PC-3 (cell line): Measurements from ENCODE around the gene BCAP29. TPM values are rescaled to one million over a fixed set of nuclear protein-coding genes. Genes with fewer than 3 reads are reported as not detected.

Source experiments
- ATAC-seq: fragments of 200-7000 bp; cut with Tn5 transposase; 2 replicates; pipeline ENCODE4 v1.9.1; 2020; ENCODE audit warnings: mild to moderate bottlenecking, moderate library complexity
- Bru-seq: library from RNA; stranded (reverse); fragments of 400-500 nt; gene quantifications from one replicate; lab custom pipeline; 2021; lab: Mats Ljungman, UMichigan
- BruChase-seq, 2 experiments: library from RNA; stranded (reverse); fragments of 400-500 nt; gene quantifications; one replicate each; lab custom pipeline; 2021; lab: Mats Ljungman, UMichigan
- BruUV-seq: library from RNA; stranded (reverse); fragments of 400-500 nt; replicated peaks from 2 replicates; lab custom pipeline; 2021; lab: Mats Ljungman, UMichigan
- CTCF ChIA-PET: fragments of 300-600 bp; sonication (Branson Sonifier 250); formaldehyde crosslinking; loops from one replicate; lab custom pipeline; 2022; ENCODE audit warnings: antibody characterized with exemption; lab: Charles Lee
- POLR2A ChIA-PET: fragments of 300-600 bp; sonication (Branson Sonifier 250); formaldehyde crosslinking; loops from one replicate; lab custom pipeline; 2022; ENCODE audit warnings: antibody characterized with exemption; ENCODE audit not compliant: unreplicated experiment; lab: Charles Lee
- DNase-seq: peaks from one replicate; pipeline ENCODE4 v3.0.0-alpha.2; 2015
- H2AFZ ChIP-seq: fragments of 300-600 bp; sonication (generic); 2 replicates; pipeline ENCODE4 v1.6.0; 2016; ENCODE audit warnings: antibody characterized with exemption, low read length
- H3F3A ChIP-seq: fragments of 300-600 bp; sonication (generic); one replicate; pipeline ENCODE4 v1.6.0; 2017; ENCODE audit warnings: antibody characterized with exemption, low read length, control low read depth, mild to moderate bottlenecking; ENCODE audit not compliant: unreplicated experiment
- H3K27ac ChIP-seq: fragments of 300-600 bp; sonication (generic); 2 replicates; pipeline ENCODE4 v1.5.1; 2016; ENCODE audit warnings: mild to moderate bottlenecking, low read length
- H3K27me3 ChIP-seq: fragments of 300-600 bp; sonication (generic); 2 replicates; pipeline ENCODE4 v1.6.1; 2016; ENCODE audit warnings: low read length, mixed read lengths
- H3K36me3 ChIP-seq: fragments of 300-600 bp; sonication (generic); 2 replicates; pipeline ENCODE4 v1.6.1; 2016; ENCODE audit warnings: low read depth, mixed run types, low read length, mixed read lengths
- H3K4me1 ChIP-seq: fragments of 300-600 bp; sonication (generic); 2 replicates; pipeline ENCODE4 v1.5.1; 2016; ENCODE audit warnings: low read length; ENCODE audit not compliant: insufficient read depth
- H3K4me2 ChIP-seq: fragments of 300-600 bp; sonication (generic); 2 replicates; pipeline ENCODE4 v1.6.0; 2016; ENCODE audit warnings: low read length
- H3K4me3 ChIP-seq: fragments of 300-600 bp; sonication (generic); 2 replicates; pipeline ENCODE4 v1.5.1; 2016; ENCODE audit warnings: mild to moderate bottlenecking, low read length, mixed read lengths
- H3K79me2 ChIP-seq: fragments of 300-600 bp; sonication (generic); 2 replicates; pipeline ENCODE4 v1.6.1; 2017; ENCODE audit warnings: low read length, mixed read lengths
- H3K9ac ChIP-seq: fragments of 300-600 bp; sonication (generic); 2 replicates; pipeline ENCODE4 v1.6.0; 2016; ENCODE audit warnings: mild to moderate bottlenecking, low read length
- H3K9me2 ChIP-seq: fragments of 300-600 bp; sonication (generic); replicated peaks from 2 replicates; pipeline ENCODE4 v1.6.1; 2016; ENCODE audit warnings: mixed run types, low read length, mixed read lengths
- H3K9me3 ChIP-seq: fragments of 300-600 bp; sonication (generic); 2 replicates; pipeline ENCODE4 v1.6.1; 2016; ENCODE audit warnings: low read length, mixed read lengths
- H4K20me1 ChIP-seq: fragments of 300-600 bp; sonication (generic); 2 replicates; pipeline ENCODE4 v1.6.1; 2016; ENCODE audit warnings: low read length, mixed read lengths
- CTCF ChIP-seq: fragments of 300-600 bp; sonication (generic); conservative IDR thresholded peaks from 2 replicates; pipeline ENCODE4 v1.5.1; 2017; ENCODE audit warnings: antibody characterized with exemption, low read depth, mild to moderate bottlenecking, low read length
- EZH2 ChIP-seq: fragments of 300-600 bp; sonication (generic); IDR thresholded peaks from one replicate; pipeline ENCODE4 v1.6.1; 2017; ENCODE audit warnings: antibody characterized with exemption, mild to moderate bottlenecking, low read length; ENCODE audit not compliant: unreplicated experiment
- EZH2phosphoT487 ChIP-seq: fragments of 300-600 bp; sonication (generic); IDR thresholded peaks from 2 replicates; pipeline ENCODE4 v1.6.1; 2018; ENCODE audit warnings: mild to moderate bottlenecking, antibody characterized with exemption, low read length, borderline replicate concordance
- intact Hi-C: fragments of 100-400 bp; cut with micrococcal nuclease; formaldehyde crosslinking; loops from 2 replicates; pipeline ENCODE4 v1.9.0; 2023
- long read RNA-seq: library from polyadenylated mRNA; unstranded; transcript quantifications from one replicate; pipeline ENCODE4 v2.0.0, GENCODE V29; 2021; ENCODE audit not compliant: unreplicated experiment
- total RNA-seq: library from RNA; depleted of rRNA; stranded (reverse); fragments of >200 nt; gene quantifications from 2 replicates; pipeline ENCODE4 v1.2.3, GENCODE V29; 2014; rRNA removed

The BCAP29 gene
- total RNA-seq, result 32.0 and 65.9 TPM in 2 replicates
- Bru-seq, nascent RNA, result percentile 78 among the genes with signal in this experiment
- percentile 84 among the genes with signal in this experiment for BruChase-seq, experiment 1, labeled RNA remaining after a 6-hour chase
- percentile 85 among the genes with signal in this experiment for BruChase-seq, experiment 2, labeled RNA remaining after a 2-hour chase
- long read RNA-seq, full-length matches to known transcripts, result 99 of 159 reads
- long read RNA-seq, partial matches to known transcripts, result 22 of 159 reads
- long read RNA-seq, other reads (novel, unspliced or antisense), result 38 of 159 reads

- peak within 1 kb of the TSS; percentile 88 for H2AFZ ChIP-seq
- peak within 1 kb of the TSS; percentile 89 for H3K9ac ChIP-seq
- peaks cover 32% of the 10 kb centered on the region for H3K79me2 ChIP-seq
- intact Hi-C loops, result loop anchor here (2.0 to 10.0 kb wide), 5 partner anchors 15 to 378 kb away; no protein-coding TSS in a partner anchor
- no peaks in the 10 kb centered on the region for H4K20me1 ChIP-seq
- ChIA-PET CTCF (interaction anchor here (1.0 kb wide), 1 partner anchor 117 kb away, joined by 3 read pairs; no protein-coding TSS in a partner anchor), POLR2A (interaction anchor here (0.5 kb wide), 1 partner anchor 299 kb away, joined by 3 read pairs; no protein-coding TSS in a partner anchor)
- H3K9me3 ChIP-seq, result no peaks in the 10 kb centered on the region
- peaks cover 12% of the 10 kb centered on the region; the same call in 1 of the 2 replicates for H3K36me3 ChIP-seq
- no peaks in the 10 kb centered on the region for H3F3A ChIP-seq
- DNase-seq (peak; percentile 76), ATAC-seq (peak; percentile 84)
- no peaks in the 10 kb centered on the region for H3K27me3 ChIP-seq
- H3K9me2 ChIP-seq, result no peaks in the 10 kb centered on the region
- peak; percentile 82 for TF ChIP-seq EZH2phosphoT487
- peak; percentile 33; the same call in 1 of the 2 replicates for TF ChIP-seq CTCF
- TF ChIP-seq EZH2, result no peak
- BruUV-seq, result no TSS peak
- peak within 1 kb of the TSS; percentile 95 for H3K4me2 ChIP-seq
- peaks cover 19% of the 10 kb centered on the region for H3K4me1 ChIP-seq
- peak within 1 kb of the TSS; percentile 93 for H3K4me3 ChIP-seq
- H3K27ac ChIP-seq, result peak within 1 kb of the TSS; percentile 58
Observed at GRCh38 chr7:107579885-107580715, at the start of gene BCAP29. BCAP29 (plus strand) TSS chr7:107580246; CDS start chr7:107580773, 527 bp downstream.

GRCh38 chr7:107530751-107531150, 49.3 kb upstream of the BCAP29 start:
- Histone ChIP-seq H2AFZ (no peak overlapping the region), H3K4me2 (no peak overlapping the region), H3F3A (no peaks in the 10 kb centered on the region), H3K4me3 (no peak overlapping the region), H3K9me2 (no peaks in the 10 kb centered on the region), H4K20me1 (no peaks in the 10 kb centered on the region), H3K9me3 (no peaks in the 10 kb centered on the region), H3K36me3 (no peaks in the 10 kb centered on the region), H3K27ac (no peak overlapping the region), H3K27me3 (no peaks in the 10 kb centered on the region), H3K9ac (no peak overlapping the region), H3K4me1 (peaks cover 6% of the 10 kb centered on the region), H3K79me2 (no peaks in the 10 kb centered on the region)
- intact Hi-C loops, result no loop called here
- POLR2A ChIA-PET, result no interaction called here
- CTCF ChIA-PET, result no interaction called here
- no TSS peak for BruUV-seq
- no peak for TF ChIP-seq EZH2phosphoT487
- TF ChIP-seq EZH2, result no peak
- no peak for TF ChIP-seq CTCF
- DNase-seq (no peak), ATAC-seq (no peak)
